GM12878 (cell line): ENCODE measurements around the gene ZDHHC1. TPM values are rescaled to one million over a fixed set of nuclear protein-coding genes. Genes with fewer than 3 reads are reported as not detected.

Experiments
- ATAC-seq: fragments of 200-7000 bp; cut with Tn5 transposase; 3 replicates; pipeline ENCODE4 v1.9.1; 2020; ENCODE audit warnings: mild to moderate bottlenecking, moderate library complexity
- BruUV-seq: library from RNA; stranded (reverse); fragments of 400-500 nt; replicated peaks from 2 replicates; lab custom pipeline; 2021; lab: Mats Ljungman, UMichigan
- CTCF ChIA-PET: fragments of 300-600 bp; sonication (Branson Sonifier 250); formaldehyde crosslinking; extraction: SDS; loops from one replicate; lab custom pipeline; 2021; ENCODE audit warnings: inconsistent platforms; lab: Yijun Ruan, JAX
- POLR2A ChIA-PET: fragments of 350-600 bp; formaldehyde crosslinking; extraction: SDS; loops from one replicate; lab custom pipeline; 2021; ENCODE audit warnings: inconsistent platforms; lab: Charles Lee
- RAD21 ChIA-PET: fragments of 300-600 bp; sonication (Branson Sonifier 250); formaldehyde crosslinking; loops from one replicate; lab custom pipeline; 2023; ENCODE audit warnings: antibody characterized with exemption; ENCODE audit not compliant: unreplicated experiment; lab: Charles Lee
- SMC1A ChIA-PET: fragments of 300-600 bp; sonication (Branson Sonifier 250); formaldehyde crosslinking; loops from one replicate; lab custom pipeline; 2023; ENCODE audit not compliant: unreplicated experiment, uncharacterized antibody; lab: Charles Lee
- DNase-seq: peaks from one replicate; pipeline ENCODE4 v3.0.0-alpha.2; 2011; ENCODE audit warnings: low read depth, low spot score
- FAIRE-seq: peaks from 3 replicates; lab custom pipeline; 2011; peaks lifted over from hg19 to GRCh38; lab: Jason Lieb, UNC
- H2AFZ ChIP-seq: 2 replicates; pipeline ENCODE4 v1.6.0; 2011; ENCODE audit warnings: low read depth, low read length, control low read depth; ENCODE audit not compliant: control insufficient read depth
- H3K27ac ChIP-seq: 2 replicates; pipeline ENCODE4 v1.5.1; 2011; ENCODE audit warnings: control low read depth; ENCODE audit not compliant: control insufficient read depth, insufficient read depth
- H3K27me3 ChIP-seq, 2 experiments: replicated peaks in 1 of 2; 2 replicates each; pipeline versions ENCODE4 v1.6.0 to v1.6.1; 2011; ENCODE audit warnings: low read length in 1 of 2; ENCODE audit not compliant: control insufficient read depth in 2 of 2, insufficient read depth in 2 of 2
- H3K36me3 ChIP-seq, 2 experiments: 2 replicates each; pipeline ENCODE4 v1.5.1; 2011; ENCODE audit warnings: low read length in 1 of 2; ENCODE audit not compliant: control insufficient read depth in 2 of 2, insufficient read depth in 2 of 2
- H3K4me1 ChIP-seq: 2 replicates; pipeline ENCODE4 v1.6.1; 2011; ENCODE audit warnings: mild to moderate bottlenecking, low read length, moderate library complexity, mixed read lengths; ENCODE audit not compliant: control insufficient read depth, insufficient read depth
- H3K4me2 ChIP-seq: 2 replicates; pipeline ENCODE4 v1.6.0; 2011; ENCODE audit warnings: control low read depth; ENCODE audit not compliant: control insufficient read depth, insufficient read depth
- H3K4me3 ChIP-seq: fragments of 200-600 bp; sonication (generic); 2 replicates; pipeline ENCODE4 v1.5.1; 2016
- H3K79me2 ChIP-seq: 2 replicates; pipeline ENCODE4 v1.6.0; 2011; ENCODE audit warnings: low read length; ENCODE audit not compliant: control insufficient read depth, insufficient read depth
- H3K9ac ChIP-seq: 2 replicates; pipeline ENCODE4 v1.8.0; 2011; ENCODE audit warnings: low read length, control low read depth, mixed read lengths; ENCODE audit not compliant: control insufficient read depth, insufficient read depth
- H3K9me3 ChIP-seq: replicated peaks from 3 replicates; pipeline ENCODE4 v1.5.1; 2011; ENCODE audit warnings: mild to moderate bottlenecking, low read length; ENCODE audit not compliant: control insufficient read depth, insufficient read depth
- H4K20me1 ChIP-seq: 2 replicates; pipeline ENCODE4 v1.6.0; 2011; ENCODE audit not compliant: control insufficient read depth, insufficient read depth
- DPF2 ChIP-seq: fragments of 450-650 bp; IDR thresholded peaks from 2 replicates; pipeline ENCODE4 v1.6.1; 2017; ENCODE audit warnings: mild to moderate bottlenecking
- EED ChIP-seq: sonication (generic); IDR thresholded peaks from 2 replicates; pipeline ENCODE4 v1.6.1; 2016; ENCODE audit warnings: antibody characterized with exemption, low read depth
- ESRRA ChIP-seq: IDR thresholded peaks from 2 replicates; pipeline ENCODE4 v1.6.1; 2012; ENCODE audit warnings: mild to moderate bottlenecking, low read length, improper control_type of control experiment
- KLF5 ChIP-seq: fragments of 450-650 bp; IDR thresholded peaks from 2 replicates; pipeline ENCODE4 v1.6.1; 2014; ENCODE audit warnings: mild to moderate bottlenecking; ENCODE audit not compliant: partially characterized antibody
- MYB ChIP-seq: fragments of 150-350 bp; IDR thresholded peaks from 2 replicates; pipeline ENCODE4 v1.6.1; 2014; ENCODE audit warnings: mild to moderate bottlenecking, low read depth, low read length, borderline replicate concordance
- NFXL1 ChIP-seq: fragments of 450-650 bp; IDR thresholded peaks from 2 replicates; pipeline ENCODE4 v1.6.1; 2017; ENCODE audit warnings: antibody characterized with exemption, mild to moderate bottlenecking, borderline replicate concordance
- SIX5 ChIP-seq: IDR thresholded peaks from 2 replicates; pipeline ENCODE4 v1.6.1; 2011; ENCODE audit warnings: mild to moderate bottlenecking, low read depth, low read length, moderate library complexity; ENCODE audit not compliant: severe bottlenecking
- SMARCA5 ChIP-seq: fragments of 450-650 bp; IDR thresholded peaks from 2 replicates; pipeline ENCODE4 v1.6.1; 2017; ENCODE audit warnings: mild to moderate bottlenecking
- TARDBP ChIP-seq: IDR thresholded peaks from 2 replicates; pipeline ENCODE4 v1.6.1; 2016; ENCODE audit warnings: borderline replicate concordance
- ZNF207 ChIP-seq: fragments of 450-650 bp; IDR thresholded peaks from 2 replicates; pipeline ENCODE4 v1.6.1; 2014; ENCODE audit warnings: antibody characterized with exemption, mild to moderate bottlenecking, borderline replicate concordance
- ZNF217 ChIP-seq: fragments of 450-650 bp; IDR thresholded peaks from 2 replicates; pipeline ENCODE4 v1.6.1; 2017; ENCODE audit warnings: antibody characterized with exemption, mild to moderate bottlenecking
- ZNF384 ChIP-seq: IDR thresholded peaks from 2 replicates; pipeline ENCODE4 v1.6.1; 2012; ENCODE audit warnings: low read depth, mild to moderate bottlenecking, low read length, improper control_type of control experiment, borderline replicate concordance
- ZNF622 ChIP-seq: fragments of 450-650 bp; IDR thresholded peaks from 2 replicates; pipeline ENCODE4 v1.6.1; 2017; ENCODE audit warnings: mild to moderate bottlenecking, inconsistent platforms
- WGBS: methylation state at CpG from one replicate; pipeline ENCODE4 v1.1.6; 2016; ENCODE audit warnings: low lambda C conversion rate; ENCODE audit not compliant: insufficient replicate concordance, insufficient coverage; ENCODE audit errors: missing lambda C conversion rate; 5-methylcytosine and 5-hydroxymethylcytosine counted together
- in situ Hi-C: fragments of 300-500 bp; cut with MboI; formaldehyde crosslinking; loops from 9 replicates; pipeline ENCODE4 v1.14.3; 2018; ENCODE audit warnings: mixed read lengths
- intact Hi-C: fragments of 100-400 bp; cut with micrococcal nuclease; formaldehyde crosslinking; loops from one replicate; pipeline ENCODE4 v1.14.2; 2022; ENCODE audit not compliant: unreplicated experiment
- polyA plus RNA-seq, 11 experiments: library from polyadenylated mRNA; depleted of rRNA in 4 of 11; unstranded in 6 of 11; stranded (reverse) in 5 of 11; fragments of >200 nt; fragmentation: Nextera tagmentation in 4 of 11; fragmentation: Illumina TruSeq in 1 of 11; extraction: Ambion mirVana in 4 of 11; extraction: Trizol in 1 of 11; gene quantifications; 1 replicate in 1 of 11; 2 replicates in 10 of 11; pipeline versions ENCODE4 v1.2.1 to v1.2.3, GENCODE V29; 2011 to 2016; ENCODE audit warnings: inconsistent platforms in 2 of 11, missing spikeins in 2 of 11, low read depth in 1 of 11
- total RNA-seq, 4 experiments: library from RNA; depleted of rRNA in 3 of 4; stranded (reverse); fragments of >200 nt in 3 of 4; fragmentation: Illumina TruSeq in 1 of 4; extraction: Trizol in 1 of 4; gene quantifications; 2 replicates each; pipeline versions ENCODE4 v1.2.1 to v1.2.3, GENCODE V29; 2013 to 2021
- TF ChIP-seq, protein P1 (sequence below): IDR thresholded peaks from 2 replicates; pipeline ENCODE4 v1.6.1; 2011; ENCODE audit warnings: low read depth, mild to moderate bottlenecking, low read length, moderate library complexity, borderline replicate concordance; ENCODE audit errors: extremely low read depth
- TF ChIP-seq, protein P2 (sequence below): fragments of 450-650 bp; IDR thresholded peaks from 2 replicates; pipeline ENCODE4 v1.6.1; 2018; ENCODE audit warnings: mild to moderate bottlenecking, low read depth, moderate library complexity; ENCODE audit not compliant: partially characterized antibody
- TF ChIP-seq, protein P3 (sequence below): fragments of 450-650 bp; formaldehyde crosslinking; IDR thresholded peaks from 2 replicates; pipeline ENCODE4 v1.4.0; 2022; ENCODE audit warnings: mild to moderate bottlenecking, moderate library complexity

ZDHHC1 gene
- total and polyA plus RNA-seq, 10 of the 15 experiments (the other 5 are each of a cell fraction or from before 2014, with no cell fraction given), result 0.07 to 1.2 (median 0.66) TPM; not detected in 2

DNA sequence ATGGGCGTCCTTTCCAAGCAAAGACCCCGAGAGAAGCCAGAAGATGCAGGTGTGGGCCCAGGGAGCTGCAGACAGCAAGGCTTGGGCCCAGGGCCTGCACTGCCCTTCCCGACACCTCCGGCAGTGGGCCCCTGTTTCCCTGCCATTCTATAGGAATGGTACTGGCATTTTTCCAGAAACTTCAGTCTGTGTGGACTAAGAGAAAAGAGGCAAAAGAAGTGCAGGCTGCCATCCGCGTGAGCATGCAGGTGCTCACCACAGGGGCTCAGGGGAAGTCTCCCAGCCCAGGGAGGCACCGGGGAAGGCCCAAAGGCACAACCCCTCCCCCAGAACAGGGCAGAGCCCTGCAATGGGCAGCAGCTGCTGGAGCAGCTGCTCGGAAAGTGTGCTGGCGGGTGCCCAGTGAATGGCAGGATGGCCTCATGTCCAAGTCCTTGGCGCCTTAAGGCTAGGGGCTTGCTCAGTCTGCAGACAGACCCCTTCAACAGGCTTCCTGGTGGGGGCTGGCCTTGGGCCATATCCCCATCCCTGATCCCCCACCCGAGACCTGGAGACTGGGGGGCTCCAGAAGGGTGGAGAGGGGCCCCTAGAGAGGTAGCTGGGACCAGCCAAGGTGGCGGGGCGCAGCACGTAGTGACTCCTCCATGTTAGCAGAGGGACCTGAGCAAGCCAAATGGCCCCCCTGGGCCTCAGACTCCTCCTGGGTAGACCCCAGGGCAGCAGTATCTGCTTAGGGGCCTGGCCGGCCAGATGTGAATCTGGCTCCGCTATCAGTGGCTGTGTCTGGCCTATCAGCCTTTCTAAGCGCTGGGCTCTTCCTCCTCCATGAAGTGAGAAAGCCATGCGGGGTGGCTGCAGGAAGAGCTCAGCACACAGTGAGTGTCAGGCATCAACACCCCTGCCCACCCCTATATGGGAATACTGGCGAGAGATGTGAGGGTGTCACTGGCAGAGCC is 16.2 kb downstream of the ZDHHC1 start:
- Histone ChIP-seq H4K20me1 (no peaks in the 10 kb centered on the region), H3K27ac (no peak overlapping the region), H3K36me3 (no peaks in the 10 kb centered on the region), H3K4me2 (no peak overlapping the region), H2AFZ (no peak overlapping the region), H3K4me3 (no peak overlapping the region), H3K79me2 (no peaks in the 10 kb centered on the region), H3K4me1 (no peaks in the 10 kb centered on the region), H3K9me3 (no peaks in the 10 kb centered on the region), H3K27me3 (peaks cover 1 to 3% of the 10 kb centered on the region in 2 experiments; a peak in 3 of 4 replicates), H3K9ac (no peak overlapping the region)
- intact Hi-C loops (loop anchor here (5.0 kb wide), 1 partner anchor 123 kb away; the partner anchor contains the start of gene PLEKHG4), in situ Hi-C loops (loop anchor here (25.0 kb wide), 1 partner anchor 413 kb away; the partner anchor contains the start of gene CES4A)
- RAD21 ChIA-PET, result interaction anchor here (0.6 to 2.2 kb wide), 9 partner anchors 11 to 153 kb away, joined by 3 to 19 read pairs (median 3); partner anchors contain the start of gene FHOD1
- SMC1A ChIA-PET, result interaction anchor here (1.9 kb wide), 1 partner anchor 139 kb away, joined by 5 read pairs; no protein-coding TSS in a partner anchor
- FAIRE-seq, result no peak
- CTCF ChIA-PET, result interaction anchor here (0.5 to 1.5 kb wide), 20 partner anchors 11 to 739 kb away, joined by 3 to 14 read pairs (median 4); partner anchors contain the start of gene LRRC36
- 65% methylated on average over 19 of the region's 19 CpGs for WGBS
- BruUV-seq, result no TSS peak
- no peak for DNase-seq
- ATAC-seq, result no peak
- POLR2A ChIA-PET, result no interaction called here
- TF ChIP-seq DPF2, result no peak
- TF ChIP-seq ZNF622, result no peak
- TF ChIP-seq, protein P1, sequence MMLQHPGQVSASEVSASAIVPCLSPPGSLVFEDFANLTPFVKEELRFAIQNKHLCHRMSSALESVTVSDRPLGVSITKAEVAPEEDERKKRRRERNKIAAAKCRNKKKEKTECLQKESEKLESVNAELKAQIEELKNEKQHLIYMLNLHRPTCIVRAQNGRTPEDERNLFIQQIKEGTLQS, result no peak
- no peak for TF ChIP-seq ZNF217
- no peak for TF ChIP-seq ZNF207
- TF ChIP-seq MYB, result no peak
- TF ChIP-seq EED, result no peak
- TF ChIP-seq NFXL1, result no peak
- TF ChIP-seq, protein P2, sequence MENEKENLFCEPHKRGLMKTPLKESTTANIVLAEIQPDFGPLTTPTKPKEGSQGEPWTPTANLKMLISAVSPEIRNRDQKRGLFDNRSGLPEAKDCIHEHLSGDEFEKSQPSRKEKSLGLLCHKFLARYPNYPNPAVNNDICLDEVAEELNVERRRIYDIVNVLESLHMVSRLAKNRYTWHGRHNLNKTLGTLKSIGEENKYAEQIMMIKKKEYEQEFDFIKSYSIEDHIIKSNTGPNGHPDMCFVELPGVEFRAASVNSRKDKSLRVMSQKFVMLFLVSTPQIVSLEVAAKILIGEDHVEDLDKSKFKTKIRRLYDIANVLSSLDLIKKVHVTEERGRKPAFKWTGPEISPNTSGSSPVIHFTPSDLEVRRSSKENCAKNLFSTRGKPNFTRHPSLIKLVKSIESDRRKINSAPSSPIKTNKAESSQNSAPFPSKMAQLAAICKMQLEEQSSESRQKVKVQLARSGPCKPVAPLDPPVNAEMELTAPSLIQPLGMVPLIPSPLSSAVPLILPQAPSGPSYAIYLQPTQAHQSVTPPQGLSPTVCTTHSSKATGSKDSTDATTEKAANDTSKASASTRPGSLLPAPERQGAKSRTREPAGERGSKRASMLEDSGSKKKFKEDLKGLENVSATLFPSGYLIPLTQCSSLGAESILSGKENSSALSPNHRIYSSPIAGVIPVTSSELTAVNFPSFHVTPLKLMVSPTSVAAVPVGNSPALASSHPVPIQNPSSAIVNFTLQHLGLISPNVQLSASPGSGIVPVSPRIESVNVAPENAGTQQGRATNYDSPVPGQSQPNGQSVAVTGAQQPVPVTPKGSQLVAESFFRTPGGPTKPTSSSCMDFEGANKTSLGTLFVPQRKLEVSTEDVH, result no peak
- TF ChIP-seq SMARCA5, result no peak
- no peak for TF ChIP-seq TARDBP
- TF ChIP-seq SIX5, result no peak
- TF ChIP-seq ZNF384, result no peak
- no peak for TF ChIP-seq ESRRA
- TF ChIP-seq, protein P3, sequence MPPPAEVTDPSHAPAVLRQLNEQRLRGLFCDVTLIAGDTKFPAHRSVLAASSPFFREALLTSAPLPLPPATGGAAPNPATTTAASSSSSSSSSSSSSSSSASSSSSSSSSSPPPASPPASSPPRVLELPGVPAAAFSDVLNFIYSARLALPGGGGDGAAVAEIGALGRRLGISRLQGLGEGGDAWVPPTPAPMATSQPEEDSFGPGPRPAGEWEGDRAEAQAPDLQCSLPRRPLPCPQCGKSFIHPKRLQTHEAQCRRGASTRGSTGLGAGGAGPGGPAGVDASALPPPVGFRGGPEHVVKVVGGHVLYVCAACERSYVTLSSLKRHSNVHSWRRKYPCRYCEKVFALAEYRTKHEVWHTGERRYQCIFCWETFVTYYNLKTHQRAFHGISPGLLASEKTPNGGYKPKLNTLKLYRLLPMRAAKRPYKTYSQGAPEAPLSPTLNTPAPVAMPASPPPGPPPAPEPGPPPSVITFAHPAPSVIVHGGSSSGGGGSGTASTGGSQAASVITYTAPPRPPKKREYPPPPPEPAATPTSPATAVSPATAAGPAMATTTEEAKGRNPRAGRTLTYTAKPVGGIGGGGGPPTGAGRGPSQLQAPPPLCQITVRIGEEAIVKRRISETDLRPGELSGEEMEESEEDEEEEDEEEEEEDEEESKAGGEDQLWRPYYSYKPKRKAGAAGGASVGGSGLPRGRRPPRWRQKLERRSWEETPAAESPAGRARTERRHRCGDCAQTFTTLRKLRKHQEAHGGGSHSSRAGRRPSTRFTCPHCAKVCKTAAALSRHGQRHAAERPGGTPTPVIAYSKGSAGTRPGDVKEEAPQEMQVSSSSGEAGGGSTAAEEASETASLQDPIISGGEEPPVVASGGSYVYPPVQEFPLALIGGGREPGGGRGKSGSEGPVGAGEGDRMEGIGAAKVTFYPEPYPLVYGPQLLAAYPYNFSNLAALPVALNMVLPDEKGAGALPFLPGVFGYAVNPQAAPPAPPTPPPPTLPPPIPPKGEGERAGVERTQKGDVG (CRISPR knock-in tag), result no peak
- TF ChIP-seq KLF5, result no peak
